HepG2 (cell line): ENCODE data around the gene KRT12. TPM values are rescaled to one million over a fixed set of nuclear protein-coding genes. Genes with fewer than 3 reads are reported as not detected.

ENCODE experiments used
- CBX1 ChIP-seq: IDR thresholded peaks from one replicate; pipeline ENCODE4 v1.6.1; 2016; ENCODE audit warnings: antibody characterized with exemption, low read depth
- DNMT3B ChIP-seq: conservative IDR thresholded peaks from 2 replicates; pipeline ENCODE4 v1.6.1; 2016; ENCODE audit warnings: missing biosample characterization, control low read depth
- MXI1 ChIP-seq: IDR thresholded peaks from 3 replicates; pipeline ENCODE4 v1.6.1; 2012; ENCODE audit warnings: low read depth, low read length, inconsistent platforms, borderline replicate concordance
- NONO ChIP-seq, 2 experiments: fragments of 450-650 bp in 1 of 2; sonication (generic) in 1 of 2; formaldehyde crosslinking in 1 of 2; IDR thresholded peaks in 1 of 2; conservative IDR thresholded peaks in 1 of 2; 2 replicates each; pipeline versions ENCODE4 v1.6.1 to v1.8.0; 2017 to 2022; ENCODE audit warnings: mild to moderate bottlenecking in 1 of 2, missing genetic modification reagents in 1 of 2, moderate library complexity in 1 of 2
- NR2F6 ChIP-seq, 2 experiments: IDR thresholded peaks; 2 replicates each; pipeline ENCODE4 v1.6.1; 2016; ENCODE audit warnings: antibody characterized with exemption in 1 of 2, mild to moderate bottlenecking in 1 of 2
- RAD51 ChIP-seq: fragments of 450-650 bp; IDR thresholded peaks from 2 replicates; pipeline ENCODE4 v1.6.1; 2016; ENCODE audit warnings: borderline replicate concordance
- REXO4 ChIP-seq: sonication (generic); formaldehyde crosslinking; IDR thresholded peaks from 2 replicates; pipeline ENCODE4 v1.8.0; 2022; ENCODE audit warnings: missing genetic modification reagents, mild to moderate bottlenecking, borderline replicate concordance
- SKI ChIP-seq: fragments of 450-650 bp; IDR thresholded peaks from one replicate; pipeline ENCODE4 v1.6.1; 2018; ENCODE audit warnings: mild to moderate bottlenecking; ENCODE audit not compliant: partially characterized antibody
- SMARCC2 ChIP-seq: fragments of 450-650 bp; IDR thresholded peaks from 2 replicates; pipeline ENCODE4 v1.6.1; 2017; ENCODE audit warnings: antibody characterized with exemption, mild to moderate bottlenecking
- SNRNP70 ChIP-seq: fragments of 200-400 bp; formaldehyde crosslinking; IDR thresholded peaks from 2 replicates; pipeline ENCODE4 v1.6.1; 2017; ENCODE audit warnings: mild to moderate bottlenecking, low read depth, low read length, moderate library complexity
- ZFP36L1 ChIP-seq: sonication (generic); formaldehyde crosslinking; IDR thresholded peaks from 2 replicates; pipeline ENCODE4 v1.8.0; 2022; ENCODE audit warnings: mild to moderate bottlenecking, missing genetic modification reagents, moderate library complexity
- ZNF17 ChIP-seq: sonication (generic); formaldehyde crosslinking; IDR thresholded peaks from 2 replicates; pipeline ENCODE4 v1.5.0; 2020; ENCODE audit warnings: mild to moderate bottlenecking, missing genetic modification reagents
- ZNF292 ChIP-seq: sonication (generic); formaldehyde crosslinking; IDR thresholded peaks from 2 replicates; pipeline ENCODE4 v1.8.1; 2022; ENCODE audit warnings: mild to moderate bottlenecking, low read depth, missing genetic modification reagents, borderline replicate concordance
- ZNF317 ChIP-seq: sonication (generic); formaldehyde crosslinking; IDR thresholded peaks from 2 replicates; pipeline ENCODE4 v1.5.0; 2020; ENCODE audit warnings: mild to moderate bottlenecking, missing genetic modification reagents
- ZNF326 ChIP-seq: sonication (generic); formaldehyde crosslinking; IDR thresholded peaks from 2 replicates; pipeline ENCODE4 v1.4.0; 2020; ENCODE audit warnings: missing genetic modification reagents, borderline replicate concordance
- ZNF335 ChIP-seq: sonication (generic); formaldehyde crosslinking; IDR thresholded peaks from 2 replicates; pipeline ENCODE4 v1.4.0; 2020; ENCODE audit warnings: missing genetic modification reagents
- ZNF343 ChIP-seq: sonication (generic); formaldehyde crosslinking; IDR thresholded peaks from 2 replicates; pipeline ENCODE4 v1.4.0; 2020; ENCODE audit warnings: mild to moderate bottlenecking, missing genetic modification reagents
- ZNF644 ChIP-seq: IDR thresholded peaks from 2 replicates; pipeline ENCODE4 v1.6.1; 2016; ENCODE audit warnings: low read depth
- ZNF713 ChIP-seq: sonication (generic); formaldehyde crosslinking; IDR thresholded peaks from 2 replicates; pipeline ENCODE4 v1.4.0; 2020; ENCODE audit warnings: mild to moderate bottlenecking, missing genetic modification reagents
- ZNF775 ChIP-seq: sonication (generic); formaldehyde crosslinking; IDR thresholded peaks from 2 replicates; pipeline ENCODE4 v1.4.0; 2020; ENCODE audit warnings: missing genetic modification reagents, mild to moderate bottlenecking, moderate library complexity, borderline replicate concordance
- ZSCAN12 ChIP-seq: sonication (generic); formaldehyde crosslinking; IDR thresholded peaks from 2 replicates; pipeline ENCODE4 v1.9.0; 2021; ENCODE audit warnings: mild to moderate bottlenecking, missing genetic modification reagents
- polyA plus RNA-seq, 8 experiments: library from polyadenylated mRNA; depleted of rRNA in 3 of 8; stranded (reverse) in 7 of 8; unstranded in 1 of 8; fragments of >200 nt; fragmentation: Illumina TruSeq in 4 of 8; extraction: Trizol in 4 of 8; gene quantifications; 2 replicates each; pipeline versions ENCODE4 v1.2.1 to v1.2.3, GENCODE V29; 2011 to 2016; ENCODE audit warnings: low read depth in 4 of 8, missing spikeins in 1 of 8, mixed read lengths in 1 of 8; ENCODE audit not compliant: insufficient read depth in 1 of 8
- total RNA-seq, 5 experiments: library from RNA; depleted of rRNA; stranded (reverse); fragments of >200 nt; fragmentation: Illumina TruSeq; extraction: Trizol; gene quantifications; 2 replicates each; pipeline ENCODE4 v1.2.3, GENCODE V29; 2016; ENCODE audit warnings: low read depth in 1 of 5
- TF ChIP-seq, protein P1 (sequence below): sonication (generic); formaldehyde crosslinking; IDR thresholded peaks from 2 replicates; pipeline ENCODE4 v1.9.0; 2022; ENCODE audit warnings: low read depth, missing genetic modification reagents
- TF ChIP-seq, protein P2 (sequence below): sonication (generic); formaldehyde crosslinking; IDR thresholded peaks from 2 replicates; pipeline ENCODE4; 2020; ENCODE audit warnings: missing genetic modification reagents, mild to moderate bottlenecking, borderline replicate concordance
- TF ChIP-seq, protein P3 (sequence below): sonication (generic); formaldehyde crosslinking; IDR thresholded peaks from 2 replicates; pipeline ENCODE4 v1.9.0; 2021; ENCODE audit warnings: missing genetic modification reagents, borderline replicate concordance
- TF ChIP-seq, protein P4 (sequence below): fragments of 450-650 bp; IDR thresholded peaks from 2 replicates; pipeline ENCODE4 v1.6.1; 2017

Gene KRT12
- total and polyA plus RNA-seq, 2 of the 13 experiments (the other 11 are each of a cell fraction or from before 2014, with no cell fraction given): 0.07 to 0.09 TPM

DNA sequence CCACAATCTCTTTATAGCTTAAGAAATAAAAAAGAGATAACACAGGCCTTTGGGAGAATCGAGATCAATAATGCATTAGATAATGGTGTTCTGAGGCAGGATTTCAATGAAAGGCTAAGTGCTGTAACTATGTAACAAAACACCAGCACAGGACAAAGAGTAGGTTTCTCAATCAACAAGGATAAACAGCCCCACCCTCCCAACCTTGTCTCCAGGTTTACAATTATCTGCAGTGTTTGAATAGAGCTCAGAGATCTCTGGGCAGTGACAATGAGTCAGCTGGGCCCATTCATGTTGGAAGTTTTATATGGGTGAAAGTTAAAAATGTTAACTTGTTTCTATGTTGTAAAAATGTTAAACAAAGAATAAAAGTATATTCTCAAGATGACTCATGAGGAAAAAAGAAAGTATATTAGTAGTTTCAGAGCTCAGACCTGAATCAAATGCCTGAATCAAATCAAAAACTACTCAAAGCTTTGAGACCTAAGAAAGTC is 35.0 kb upstream of the KRT12 start (continued):
- TF ChIP-seq, protein P1, sequence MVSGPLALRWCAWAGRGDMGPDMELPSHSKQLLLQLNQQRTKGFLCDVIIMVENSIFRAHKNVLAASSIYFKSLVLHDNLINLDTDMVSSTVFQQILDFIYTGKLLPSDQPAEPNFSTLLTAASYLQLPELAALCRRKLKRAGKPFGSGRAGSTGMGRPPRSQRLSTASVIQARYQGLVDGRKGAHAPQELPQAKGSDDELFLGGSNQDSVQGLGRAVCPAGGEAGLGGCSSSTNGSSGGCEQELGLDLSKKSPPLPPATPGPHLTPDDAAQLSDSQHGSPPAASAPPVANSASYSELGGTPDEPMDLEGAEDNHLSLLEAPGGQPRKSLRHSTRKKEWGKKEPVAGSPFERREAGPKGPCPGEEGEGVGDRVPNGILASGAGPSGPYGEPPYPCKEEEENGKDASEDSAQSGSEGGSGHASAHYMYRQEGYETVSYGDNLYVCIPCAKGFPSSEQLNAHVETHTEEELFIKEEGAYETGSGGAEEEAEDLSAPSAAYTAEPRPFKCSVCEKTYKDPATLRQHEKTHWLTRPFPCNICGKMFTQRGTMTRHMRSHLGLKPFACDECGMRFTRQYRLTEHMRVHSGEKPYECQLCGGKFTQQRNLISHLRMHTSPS (CRISPR knock-in tag): no peak; the same call in 1 of the 2 replicates
- TF ChIP-seq MXI1 (peak; percentile 34; the same call in 1 of the 3 replicates), REXO4 (CRISPR knock-in tag) (no peak), NONO (IDR thresholded peaks at IDR 0.05) (no peak), NONO (CRISPR knock-in tag; conservative IDR thresholded peaks at IDR 0.05) (peak; percentile 72), SMARCC2 (peak; percentile 86; the same call in 1 of the 2 replicates), ZNF713 (CRISPR knock-in tag) (no peak), DNMT3B (CRISPR knock-in tag) (0 out of 2 replicates have a peak, but pooled peaks have one; percentile 58), ZSCAN12 (CRISPR knock-in tag) (no peak), ZNF644 (CRISPR knock-in tag) (peak; percentile 89), CBX1 (no peak), SNRNP70 (no peak), ZNF343 (no peak), ZNF317 (CRISPR knock-in tag) (0 out of 2 replicates have a peak, but pooled peaks have one; percentile 40), NR2F6 (IDR thresholded peaks at IDR 0.05) (peak; percentile 65), NR2F6 (CRISPR knock-in tag; IDR thresholded peaks at IDR 0.05) (peak; percentile 56), ZNF17 (no peak), ZNF775 (CRISPR knock-in tag) (no peak), ZNF326 (CRISPR knock-in tag) (no peak), ZNF292 (no peak), ZNF335 (CRISPR knock-in tag) (peak; percentile 72; the same call in 1 of the 2 replicates), SKI (peak; percentile 64), RAD51 (no peak), ZFP36L1 (CRISPR knock-in tag) (no peak)
- TF ChIP-seq, protein P2, sequence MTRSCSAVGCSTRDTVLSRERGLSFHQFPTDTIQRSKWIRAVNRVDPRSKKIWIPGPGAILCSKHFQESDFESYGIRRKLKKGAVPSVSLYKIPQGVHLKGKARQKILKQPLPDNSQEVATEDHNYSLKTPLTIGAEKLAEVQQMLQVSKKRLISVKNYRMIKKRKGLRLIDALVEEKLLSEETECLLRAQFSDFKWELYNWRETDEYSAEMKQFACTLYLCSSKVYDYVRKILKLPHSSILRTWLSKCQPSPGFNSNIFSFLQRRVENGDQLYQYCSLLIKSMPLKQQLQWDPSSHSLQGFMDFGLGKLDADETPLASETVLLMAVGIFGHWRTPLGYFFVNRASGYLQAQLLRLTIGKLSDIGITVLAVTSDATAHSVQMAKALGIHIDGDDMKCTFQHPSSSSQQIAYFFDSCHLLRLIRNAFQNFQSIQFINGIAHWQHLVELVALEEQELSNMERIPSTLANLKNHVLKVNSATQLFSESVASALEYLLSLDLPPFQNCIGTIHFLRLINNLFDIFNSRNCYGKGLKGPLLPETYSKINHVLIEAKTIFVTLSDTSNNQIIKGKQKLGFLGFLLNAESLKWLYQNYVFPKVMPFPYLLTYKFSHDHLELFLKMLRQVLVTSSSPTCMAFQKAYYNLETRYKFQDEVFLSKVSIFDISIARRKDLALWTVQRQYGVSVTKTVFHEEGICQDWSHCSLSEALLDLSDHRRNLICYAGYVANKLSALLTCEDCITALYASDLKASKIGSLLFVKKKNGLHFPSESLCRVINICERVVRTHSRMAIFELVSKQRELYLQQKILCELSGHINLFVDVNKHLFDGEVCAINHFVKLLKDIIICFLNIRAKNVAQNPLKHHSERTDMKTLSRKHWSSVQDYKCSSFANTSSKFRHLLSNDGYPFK (CRISPR knock-in tag): no peak
- TF ChIP-seq, protein P3, sequence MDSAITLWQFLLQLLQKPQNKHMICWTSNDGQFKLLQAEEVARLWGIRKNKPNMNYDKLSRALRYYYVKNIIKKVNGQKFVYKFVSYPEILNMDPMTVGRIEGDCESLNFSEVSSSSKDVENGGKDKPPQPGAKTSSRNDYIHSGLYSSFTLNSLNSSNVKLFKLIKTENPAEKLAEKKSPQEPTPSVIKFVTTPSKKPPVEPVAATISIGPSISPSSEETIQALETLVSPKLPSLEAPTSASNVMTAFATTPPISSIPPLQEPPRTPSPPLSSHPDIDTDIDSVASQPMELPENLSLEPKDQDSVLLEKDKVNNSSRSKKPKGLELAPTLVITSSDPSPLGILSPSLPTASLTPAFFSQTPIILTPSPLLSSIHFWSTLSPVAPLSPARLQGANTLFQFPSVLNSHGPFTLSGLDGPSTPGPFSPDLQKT (CRISPR knock-in tag): no peak
- TF ChIP-seq, protein P4, sequence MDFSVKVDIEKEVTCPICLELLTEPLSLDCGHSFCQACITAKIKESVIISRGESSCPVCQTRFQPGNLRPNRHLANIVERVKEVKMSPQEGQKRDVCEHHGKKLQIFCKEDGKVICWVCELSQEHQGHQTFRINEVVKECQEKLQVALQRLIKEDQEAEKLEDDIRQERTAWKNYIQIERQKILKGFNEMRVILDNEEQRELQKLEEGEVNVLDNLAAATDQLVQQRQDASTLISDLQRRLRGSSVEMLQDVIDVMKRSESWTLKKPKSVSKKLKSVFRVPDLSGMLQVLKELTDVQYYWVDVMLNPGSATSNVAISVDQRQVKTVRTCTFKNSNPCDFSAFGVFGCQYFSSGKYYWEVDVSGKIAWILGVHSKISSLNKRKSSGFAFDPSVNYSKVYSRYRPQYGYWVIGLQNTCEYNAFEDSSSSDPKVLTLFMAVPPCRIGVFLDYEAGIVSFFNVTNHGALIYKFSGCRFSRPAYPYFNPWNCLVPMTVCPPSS: no peak
